ENCODE data around the gene PGM2L1.

Gene PGM2L1

DNA sequence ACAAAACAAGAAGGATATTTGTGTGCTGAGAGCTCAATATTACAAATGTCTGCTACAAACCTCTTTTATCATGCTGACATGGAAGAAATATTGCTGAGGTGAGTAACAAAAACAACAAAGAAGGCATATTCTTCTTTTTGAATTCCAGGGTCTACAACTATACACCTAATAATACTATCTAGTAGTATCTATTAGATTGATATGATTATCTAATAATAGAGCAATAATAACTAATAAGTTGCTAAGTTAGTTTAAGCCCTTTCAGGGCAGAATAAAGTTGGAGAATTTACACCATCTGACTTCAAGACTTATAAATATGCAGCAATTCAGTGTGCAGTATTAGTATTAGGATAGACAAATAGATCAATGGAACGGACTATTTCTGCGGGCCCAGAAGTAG lies 11.4 kb upstream of the PGM2L1 start:
- TF ChIP-seq, protein P1, sequence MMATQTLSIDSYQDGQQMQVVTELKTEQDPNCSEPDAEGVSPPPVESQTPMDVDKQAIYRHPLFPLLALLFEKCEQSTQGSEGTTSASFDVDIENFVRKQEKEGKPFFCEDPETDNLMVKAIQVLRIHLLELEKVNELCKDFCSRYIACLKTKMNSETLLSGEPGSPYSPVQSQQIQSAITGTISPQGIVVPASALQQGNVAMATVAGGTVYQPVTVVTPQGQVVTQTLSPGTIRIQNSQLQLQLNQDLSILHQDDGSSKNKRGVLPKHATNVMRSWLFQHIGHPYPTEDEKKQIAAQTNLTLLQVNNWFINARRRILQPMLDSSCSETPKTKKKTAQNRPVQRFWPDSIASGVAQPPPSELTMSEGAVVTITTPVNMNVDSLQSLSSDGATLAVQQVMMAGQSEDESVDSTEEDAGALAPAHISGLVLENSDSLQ (IDR thresholded peaks at IDR 0.05) = no peak
- TF ChIP-seq LEF1 (IDR thresholded peaks at IDR 0.05; ENCODE audit: borderline replicate concordance) = no peak
- TF ChIP-seq ARNT (IDR thresholded peaks at IDR 0.05) = no peak
- TF ChIP-seq TARDBP (IDR thresholded peaks at IDR 0.05) = no peak
- no peak for TF ChIP-seq SP1 (IDR thresholded peaks at IDR 0.05)
- no peak for TF ChIP-seq FOXM1 (IDR thresholded peaks at IDR 0.05; ENCODE audit: borderline replicate concordance)
- TF ChIP-seq CTBP1 (IDR thresholded peaks at IDR 0.05; ENCODE audit: borderline replicate concordance) = no peak
- no peak for TF ChIP-seq FOXK2 (IDR thresholded peaks at IDR 0.05)
- no peak for TF ChIP-seq L3MBTL2 (conservative IDR thresholded peaks at IDR 0.05)
- no peak for TF ChIP-seq HDGF (IDR thresholded peaks at IDR 0.05; ENCODE audit: borderline replicate concordance)
- TF ChIP-seq FOXA1 (IDR thresholded peaks at IDR 0.05) = no peak
- TF ChIP-seq NFRKB (IDR thresholded peaks at IDR 0.05) = no peak
- no peak for TF ChIP-seq ELF4 (IDR thresholded peaks at IDR 0.05)
- no peak for TF ChIP-seq SUZ12 (IDR thresholded peaks at IDR 0.05)
- TF ChIP-seq ZNF384 (IDR thresholded peaks at IDR 0.05) = no peak
- no peak for TF ChIP-seq BHLHE40 (IDR thresholded peaks at IDR 0.05; ENCODE audit: borderline replicate concordance)
- POLR2A ChIA-PET = no interaction called here
- CTCF ChIA-PET = no interaction called here
- no peak for DNase-seq (ENCODE audit: extremely low spot score)

- DNase-seq (ENCODE audit: extremely low spot score) = no peak
- POLR2A ChIA-PET = no interaction called here
- TF ChIP-seq ZNF384 (IDR thresholded peaks at IDR 0.05) (no peak), TARDBP (IDR thresholded peaks at IDR 0.05) (no peak), HDGF (IDR thresholded peaks at IDR 0.05; ENCODE audit: borderline replicate concordance) (no peak), CTBP1 (IDR thresholded peaks at IDR 0.05; ENCODE audit: borderline replicate concordance) (no peak)
- CTCF ChIA-PET = interaction anchor here (1.2 kb wide), 1 partner anchor 15 kb away, joined by 4 read pairs; no protein-coding TSS in a partner anchor
These were observed 5.5 kb upstream of the PGM2L1 start for GRCh38 chr11:74403607-74404321.

DNA sequence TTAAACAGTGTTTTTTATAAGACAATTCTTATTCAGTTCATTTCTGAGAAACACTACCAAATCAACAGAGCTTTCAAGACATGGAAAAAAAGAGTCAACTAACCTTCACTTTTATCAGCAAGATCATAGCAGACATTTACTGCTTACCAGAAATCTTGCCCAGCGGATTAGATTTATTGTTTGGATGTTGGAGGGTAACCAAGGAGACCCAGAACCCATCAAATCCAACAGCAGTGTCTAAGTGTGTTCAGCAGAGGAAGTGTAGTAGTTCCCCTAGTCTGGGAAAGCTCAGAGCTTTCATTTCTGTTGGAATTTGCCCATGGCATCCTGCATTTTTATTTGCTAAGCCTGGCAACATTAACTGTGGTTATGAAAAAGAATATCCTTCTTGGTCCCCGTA lies 2.4 kb upstream of the PGM2L1 start:
- POLR2A ChIA-PET = no interaction called here
- no peak for TF ChIP-seq BHLHE40 (IDR thresholded peaks at IDR 0.05; ENCODE audit: borderline replicate concordance)
- no peak for TF ChIP-seq FOXM1 (IDR thresholded peaks at IDR 0.05; ENCODE audit: borderline replicate concordance)
- CTCF ChIA-PET = no interaction called here
- no peak for DNase-seq (ENCODE audit: extremely low spot score)

- TF ChIP-seq CTBP1 (IDR thresholded peaks at IDR 0.05; ENCODE audit: borderline replicate concordance) (no peak), ZNF384 (IDR thresholded peaks at IDR 0.05) (peak; percentile 49; the same call in 1 of the 2 replicates), SP1 (IDR thresholded peaks at IDR 0.05) (no peak), ELF4 (IDR thresholded peaks at IDR 0.05) (no peak)
- POLR2A ChIA-PET = interaction anchor here (0.9 to 2.6 kb wide), 7 partner anchors 10 to 195 kb away, joined by 3 to 28 read pairs (median 6); no protein-coding TSS in a partner anchor
- CTCF ChIA-PET = interaction anchor here (0.6 to 1.2 kb wide), 2 partner anchors 39 to 46 kb away, joined by 3 read pairs; no protein-coding TSS in a partner anchor
- peak; percentile 36 for DNase-seq (ENCODE audit: extremely low spot score)
These were observed 561 bp downstream of the PGM2L1 start for GRCh38 chr11:74397501-74398243.

GRCh38 chr11:74392256-74392655 lies 6.0 kb downstream of the PGM2L1 start:
- POLR2A ChIA-PET = no interaction called here
- TF ChIP-seq BHLHE40 (IDR thresholded peaks at IDR 0.05; ENCODE audit: borderline replicate concordance) (no peak), SP1 (IDR thresholded peaks at IDR 0.05) (no peak), SUZ12 (IDR thresholded peaks at IDR 0.05) (no peak), NFRKB (IDR thresholded peaks at IDR 0.05) (no peak), FOXA1 (IDR thresholded peaks at IDR 0.05) (no peak), HDGF (IDR thresholded peaks at IDR 0.05; ENCODE audit: borderline replicate concordance) (no peak), ARNT (IDR thresholded peaks at IDR 0.05) (no peak), FOXM1 (IDR thresholded peaks at IDR 0.05; ENCODE audit: borderline replicate concordance) (no peak), CTBP1 (IDR thresholded peaks at IDR 0.05; ENCODE audit: borderline replicate concordance) (no peak), ZNF384 (IDR thresholded peaks at IDR 0.05) (no peak), TARDBP (IDR thresholded peaks at IDR 0.05) (no peak)
- CTCF ChIA-PET = no interaction called here
- no peak for DNase-seq (ENCODE audit: extremely low spot score)

- ChIA-PET POLR2A (interaction anchor here (2.6 kb wide), 1 partner anchor 8 kb away, joined by 15 read pairs; the partner anchor contains the start of gene PGM2L1), CTCF (interaction anchor here (0.6 to 1.0 kb wide), 2 partner anchors 58 to 60 kb away, joined by 5 to 7 read pairs; no protein-coding TSS in a partner anchor)
- DNase-seq (ENCODE audit: extremely low spot score) = no peak
- TF ChIP-seq FOXK2 (IDR thresholded peaks at IDR 0.05) = no peak
- no peak for TF ChIP-seq SUZ12 (IDR thresholded peaks at IDR 0.05)
- TF ChIP-seq FOXM1 (IDR thresholded peaks at IDR 0.05; ENCODE audit: borderline replicate concordance) = no peak
- TF ChIP-seq ZNF384 (IDR thresholded peaks at IDR 0.05) = no peak
- TF ChIP-seq, protein P1 (IDR thresholded peaks at IDR 0.05) = no peak
- no peak for TF ChIP-seq ARNT (IDR thresholded peaks at IDR 0.05)
- TF ChIP-seq SP1 (IDR thresholded peaks at IDR 0.05) = no peak
- no peak for TF ChIP-seq FOXA1 (IDR thresholded peaks at IDR 0.05)
- no peak for TF ChIP-seq HDGF (IDR thresholded peaks at IDR 0.05; ENCODE audit: borderline replicate concordance)
- no peak for TF ChIP-seq CTBP1 (IDR thresholded peaks at IDR 0.05; ENCODE audit: borderline replicate concordance)
- TF ChIP-seq ELF4 (IDR thresholded peaks at IDR 0.05) = no peak
- TF ChIP-seq BHLHE40 (IDR thresholded peaks at IDR 0.05; ENCODE audit: borderline replicate concordance) = no peak
- TF ChIP-seq L3MBTL2 (conservative IDR thresholded peaks at IDR 0.05) = no peak
- no peak for TF ChIP-seq NFRKB (IDR thresholded peaks at IDR 0.05)
- TF ChIP-seq TARDBP (IDR thresholded peaks at IDR 0.05) = no peak
- TF ChIP-seq LEF1 (IDR thresholded peaks at IDR 0.05; ENCODE audit: borderline replicate concordance) = no peak
These were observed 7.0 kb downstream of the PGM2L1 start for GRCh38 chr11:74391193-74391592.
